ENCODE measurements around the gene TSHZ2. TPM values are rescaled to one million over a fixed set of nuclear protein-coding genes. Genes with fewer than 3 reads are reported as not detected.

TSHZ2 gene
- total and polyA plus RNA-seq, 2 donors (not counting 3 experiments of a cell fraction or from before 2014, with no cell fraction given), result not detected

- Histone ChIP-seq H3K27me3 (ENCODE audit: control insufficient read depth in 2 of 2, insufficient read depth in 2 of 2, low read length in 2 of 2) (no peaks in the 10 kb centered on the region), H3K27ac (ENCODE audit: insufficient read depth, low read depth, low read length) (no peak overlapping the region), H3K79me2 (ENCODE audit: control insufficient read depth, insufficient read depth, low read length) (no peaks in the 10 kb centered on the region), H4K20me1 (replicated peaks; ENCODE audit: control insufficient read depth, extremely low read depth, insufficient read depth, low read length) (no peaks in the 10 kb centered on the region), H3K4me2 (ENCODE audit: insufficient read depth, low read length) (no peak overlapping the region), H2AFZ (ENCODE audit: low read depth, low read length) (no peak overlapping the region), H3K9me3 (replicated peaks; ENCODE audit: control insufficient read depth, insufficient read depth, low read length) (no peaks in the 10 kb centered on the region), H3K36me3 (ENCODE audit: control insufficient read depth in 2 of 2, extremely low read depth in 1 of 2, insufficient read depth in 2 of 2, low read length in 2 of 2) (no peaks in the 10 kb centered on the region), H3K9me1 (replicated peaks; ENCODE audit: control insufficient read depth, extremely low read depth, insufficient read depth, low read length) (no peaks in the 10 kb centered on the region), H3K4me3 (replicated peaks in 1 of 3; ENCODE audit: insufficient read depth in 1 of 3, low read depth in 1 of 3, low read length in 3 of 3) (no peak overlapping the region), H3K9ac (replicated peaks; ENCODE audit: extremely low read depth, insufficient read depth, low read length) (no peak overlapping the region), H3K4me1 (ENCODE audit: control insufficient read depth, extremely low read depth, insufficient read depth, low read length) (no peaks in the 10 kb centered on the region)
- TF ChIP-seq CTCF (IDR thresholded peaks at IDR 0.05; ENCODE audit: extremely low read depth in 1 of 2, insufficient read depth in 1 of 2, low read depth in 1 of 2, low read length in 2 of 2), result no peak
- no peak for TF ChIP-seq POLR2AphosphoS5 (IDR thresholded peaks at IDR 0.05; ENCODE audit: insufficient read depth, low read depth, low read length)
- TF ChIP-seq EZH2 (IDR thresholded peaks at IDR 0.05; ENCODE audit: borderline replicate concordance, low read depth, low read length, severe bottlenecking), result no peak
- no peak for TF ChIP-seq MYC (IDR thresholded peaks at IDR 0.05; ENCODE audit: low read depth, low read length)
- no peak for TF ChIP-seq POLR2A (IDR thresholded peaks at IDR 0.05; ENCODE audit: low read depth, low read length)
- TF ChIP-seq GATA2 (IDR thresholded peaks at IDR 0.05; ENCODE audit: insufficient read depth, insufficient read length, low read depth, low read length), result no peak
- TF ChIP-seq JUN (IDR thresholded peaks at IDR 0.05; ENCODE audit: borderline replicate concordance, insufficient read depth, insufficient read length, low read depth), result no peak
- TF ChIP-seq, protein P1, sequence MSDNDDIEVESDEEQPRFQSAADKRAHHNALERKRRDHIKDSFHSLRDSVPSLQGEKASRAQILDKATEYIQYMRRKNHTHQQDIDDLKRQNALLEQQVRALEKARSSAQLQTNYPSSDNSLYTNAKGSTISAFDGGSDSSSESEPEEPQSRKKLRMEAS (IDR thresholded peaks at IDR 0.05; ENCODE audit: insufficient read depth, insufficient read length), result no peak
- no peak for TF ChIP-seq FOS (IDR thresholded peaks at IDR 0.05; ENCODE audit: borderline replicate concordance, insufficient read depth, low read length)
- CTCF ChIA-PET, result interaction anchor here (1.5 kb wide), 1 partner anchor 17 kb away, joined by 4 read pairs; no protein-coding TSS in a partner anchor
- intact Hi-C loops (cut with micrococcal nuclease), result no loop called here
- POLR2A ChIA-PET, result no interaction called here
- no peak for DNase-seq (ENCODE audit: low read depth, low spot score)
- BruUV-seq (replicated peaks), result no TSS peak
- dilution Hi-C loops (cut with MboI; ENCODE audit: extremely low pct_ligation_motif_present, low sequenced_read_pairs), result no loop called here
- no peak for FAIRE-seq
Measured at GRCh38 chr20:53149148-53149889, 177.2 kb downstream of the TSHZ2 start.
